Measurements from ENCODE around the gene CNST. TPM values are rescaled to one million over a fixed set of nuclear protein-coding genes. Genes with fewer than 3 reads are reported as not detected.

The CNST gene
- total and polyA plus RNA-seq, 9 of the 15 experiments (the other 6 are each of a cell fraction or from before 2014, with no cell fraction given), result 17.0 to 55.3 (median 30.8) TPM

DNA sequence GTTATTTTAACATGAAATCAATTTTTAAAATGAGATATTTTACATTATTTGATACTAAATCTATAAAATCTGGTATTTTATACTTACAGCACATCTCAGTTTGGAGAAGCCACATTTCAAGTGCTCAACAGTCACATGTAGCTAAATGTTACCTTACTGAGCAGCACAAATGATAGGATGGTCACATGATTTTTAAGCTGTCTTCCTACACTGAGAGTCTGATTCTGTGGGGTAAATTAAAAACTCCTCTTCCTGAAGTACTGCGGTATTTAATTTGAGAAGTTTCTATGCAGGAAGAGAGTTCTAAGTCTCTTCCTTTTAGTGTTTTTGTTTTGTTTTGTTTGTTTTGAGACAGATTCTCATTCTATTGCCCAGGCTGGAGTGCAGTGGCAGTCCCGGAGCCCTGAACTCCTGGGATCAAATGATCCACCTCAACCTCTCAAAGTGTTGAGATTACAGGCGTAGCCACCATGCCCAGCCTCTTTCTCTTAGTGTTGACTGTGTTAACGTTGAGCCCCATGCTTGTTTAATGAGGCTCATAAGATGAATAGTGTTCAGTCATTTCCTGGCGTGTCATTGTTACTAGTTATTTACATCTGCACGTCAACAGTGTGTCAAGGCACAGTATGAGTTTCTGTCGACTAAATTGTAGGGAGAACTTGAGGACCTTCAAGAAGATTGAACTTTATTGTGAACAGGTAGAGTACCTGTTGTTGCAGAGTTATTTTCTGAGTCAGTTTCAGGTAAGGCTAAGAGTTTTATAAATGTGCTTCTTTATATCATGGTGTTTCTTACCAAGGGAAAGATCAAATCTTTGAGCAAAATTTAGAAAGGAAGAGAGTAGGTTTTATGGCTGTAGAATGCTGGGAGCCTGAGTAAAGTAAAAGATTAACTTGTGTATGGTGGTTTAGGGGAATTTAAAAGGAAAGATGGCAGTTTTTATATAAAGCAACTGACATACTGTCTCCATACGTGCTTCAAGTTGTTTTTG is 3.3 kb downstream of the CNST start (continued):
- no peak for TF ChIP-seq ARID4B (CRISPR knock-in tag; IDR thresholded peaks at IDR 0.05)
- no peak for TF ChIP-seq ZNF146 (CRISPR knock-in tag; IDR thresholded peaks at IDR 0.05; ENCODE audit: unreplicated experiment)
- TF ChIP-seq, protein P1, sequence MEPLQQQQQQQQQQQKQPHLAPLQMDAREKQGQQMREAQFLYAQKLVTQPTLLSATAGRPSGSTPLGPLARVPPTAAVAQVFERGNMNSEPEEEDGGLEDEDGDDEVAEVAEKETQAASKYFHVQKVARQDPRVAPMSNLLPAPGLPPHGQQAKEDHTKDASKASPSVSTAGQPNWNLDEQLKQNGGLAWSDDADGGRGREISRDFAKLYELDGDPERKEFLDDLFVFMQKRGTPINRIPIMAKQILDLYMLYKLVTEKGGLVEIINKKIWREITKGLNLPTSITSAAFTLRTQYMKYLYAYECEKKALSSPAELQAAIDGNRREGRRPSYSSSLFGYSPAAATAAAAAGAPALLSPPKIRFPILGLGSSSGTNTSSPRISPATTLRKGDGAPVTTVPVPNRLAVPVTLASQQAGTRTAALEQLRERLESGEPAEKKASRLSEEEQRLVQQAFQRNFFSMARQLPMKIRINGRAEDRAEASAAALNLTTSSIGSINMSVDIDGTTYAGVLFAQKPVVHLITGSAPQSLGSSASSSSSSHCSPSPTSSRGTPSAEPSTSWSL (CRISPR knock-in tag; IDR thresholded peaks at IDR 0.05; ENCODE audit: borderline replicate concordance), result no peak
- no peak for TF ChIP-seq TSHZ1 (CRISPR knock-in tag; IDR thresholded peaks at IDR 0.05)
- TF ChIP-seq, protein P2, sequence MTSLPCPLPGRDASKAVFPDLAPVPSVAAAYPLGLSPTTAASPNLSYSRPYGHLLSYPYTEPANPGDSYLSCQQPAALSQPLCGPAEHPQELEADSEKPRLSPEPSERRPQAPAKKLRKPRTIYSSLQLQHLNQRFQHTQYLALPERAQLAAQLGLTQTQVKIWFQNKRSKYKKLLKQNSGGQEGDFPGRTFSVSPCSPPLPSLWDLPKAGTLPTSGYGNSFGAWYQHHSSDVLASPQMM (CRISPR knock-in tag; IDR thresholded peaks at IDR 0.05), result no peak
- no peak for TF ChIP-seq HMGXB4 (CRISPR knock-in tag; IDR thresholded peaks at IDR 0.05)
- TF ChIP-seq ZNF134 (CRISPR knock-in tag; conservative IDR thresholded peaks at IDR 0.05), result no peak
- no peak for TF ChIP-seq ZNF197 (CRISPR knock-in tag; IDR thresholded peaks at IDR 0.05; ENCODE audit: low read depth)
- no peak for TF ChIP-seq NR1H2 (CRISPR knock-in tag; IDR thresholded peaks at IDR 0.05)
- TF ChIP-seq, protein P3, sequence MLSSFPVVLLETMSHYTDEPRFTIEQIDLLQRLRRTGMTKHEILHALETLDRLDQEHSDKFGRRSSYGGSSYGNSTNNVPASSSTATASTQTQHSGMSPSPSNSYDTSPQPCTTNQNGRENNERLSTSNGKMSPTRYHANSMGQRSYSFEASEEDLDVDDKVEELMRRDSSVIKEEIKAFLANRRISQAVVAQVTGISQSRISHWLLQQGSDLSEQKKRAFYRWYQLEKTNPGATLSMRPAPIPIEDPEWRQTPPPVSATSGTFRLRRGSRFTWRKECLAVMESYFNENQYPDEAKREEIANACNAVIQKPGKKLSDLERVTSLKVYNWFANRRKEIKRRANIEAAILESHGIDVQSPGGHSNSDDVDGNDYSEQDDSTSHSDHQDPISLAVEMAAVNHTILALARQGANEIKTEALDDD (IDR thresholded peaks at IDR 0.05), result peak; percentile 91

Measured in K562 (cell line).